SH-SY5Y (cell line): Measurements from ENCODE around the gene TRAPPC14.

ENCODE experiments used
- GATA2 ChIP-seq: IDR thresholded peaks from 2 replicates; pipeline ENCODE4 v1.6.1; 2011; ENCODE audit warnings: mild to moderate bottlenecking, low read depth, low read length
- GATA3 ChIP-seq: IDR thresholded peaks from 2 replicates; pipeline ENCODE4 v1.6.1; 2011; ENCODE audit warnings: low read depth, mild to moderate bottlenecking, low read length, moderate library complexity

Gene TRAPPC14

GRCh38 chr7:100148225-100148558 lies 10.3 kb downstream of the TRAPPC14 start:
- TF ChIP-seq GATA2 (no peak), GATA3 (no peak)

- TF ChIP-seq GATA3, result no peak
- no peak for TF ChIP-seq GATA2
Measured at GRCh38 chr7:100147278-100147677, 11.2 kb downstream of the TRAPPC14 start.

- no peak for TF ChIP-seq GATA2
- TF ChIP-seq GATA3, result no peak
Measured at GRCh38 chr7:100142461-100142860, 16.1 kb downstream of the TRAPPC14 start.

GRCh38 chr7:100141555-100141949 lies 17.0 kb downstream of the TRAPPC14 start:
- TF ChIP-seq GATA2 (no peak), GATA3 (no peak)

- TF ChIP-seq GATA3, result no peak
- no peak for TF ChIP-seq GATA2
Measured at GRCh38 chr7:100137851-100138760, 20.4 kb downstream of the TRAPPC14 start.

- TF ChIP-seq GATA3 (no peak), GATA2 (peak; percentile 83)
Measured at GRCh38 chr7:100132697-100133151, 25.8 kb downstream of the TRAPPC14 start.

- TF ChIP-seq GATA2 (no peak), GATA3 (no peak)
Measured at GRCh38 chr7:100132126-100132525, 26.4 kb downstream of the TRAPPC14 start.

- no peak for TF ChIP-seq GATA2
- no peak for TF ChIP-seq GATA3
Measured at GRCh38 chr7:100130608-100131453, 27.7 kb downstream of the TRAPPC14 start.

GRCh38 chr7:100128637-100128963 lies 29.9 kb downstream of the TRAPPC14 start:
- TF ChIP-seq GATA3 (no peak), GATA2 (no peak)

GRCh38 chr7:100127866-100128636 lies 30.5 kb downstream of the TRAPPC14 start:
- no peak for TF ChIP-seq GATA3
- no peak for TF ChIP-seq GATA2

GRCh38 chr7:100126931-100127865 lies 31.3 kb downstream of the TRAPPC14 start, which contains the start of gene MBLAC1:
Gene MBLAC1, plus strand, starts transcription at chr7:100126967. Its CDS starts 429 bp downstream, at chr7:100127396.
- no peak for TF ChIP-seq GATA3
- TF ChIP-seq GATA2, result no peak

- no peak for TF ChIP-seq GATA3
- TF ChIP-seq GATA2, result no peak
Measured at GRCh38 chr7:100126239-100126930, 32.1 kb downstream of the TRAPPC14 start.
